HL-60/S4 treated with phorbol 12-myristate 13-acetate at 8.2 ng/mL for 4 days and 3 days (cell line): ENCODE data around the gene NETO2.
"Not testable (repeated sequence)": the region's sequence is repeated elsewhere in the genome, so short reads cannot be mapped to it uniquely, and the experiment has no call there.

Experiments used
- in situ Hi-C: fragments of 300-500 bp; cut with MboI; formaldehyde crosslinking; loops from 2 replicates; pipeline ENCODE4 v1.15.0; 2022; ENCODE audit warnings: low sequenced_read_pairs

NETO2 gene

GRCh38 chr16:47069841-47070584 is 73.7 kb downstream of the NETO2 start:
- in situ Hi-C loops: no loop called here

- in situ Hi-C loops: no loop called here
These were observed 74.4 kb downstream of the NETO2 start for GRCh38 chr16:47069313-47069712.

- in situ Hi-C loops: no loop called here
These were observed 76.5 kb downstream of the NETO2 start for GRCh38 chr16:47067203-47067602.

- in situ Hi-C loops: no loop called here
These were observed 77.7 kb downstream of the NETO2 start for GRCh38 chr16:47065766-47066688.

GRCh38 chr16:47064775-47065174 is 79.0 kb downstream of the NETO2 start:
- in situ Hi-C loops: no loop called here

- in situ Hi-C loops: no loop called here
These were observed 80.6 kb downstream of the NETO2 start for GRCh38 chr16:47063011-47063724.

GRCh38 chr16:47061204-47061603 is 82.5 kb downstream of the NETO2 start:
- in situ Hi-C loops: no loop called here

GRCh38 chr16:47060596-47060995 is 83.1 kb downstream of the NETO2 start:
- in situ Hi-C loops: no loop called here

- in situ Hi-C loops: no loop called here
These were observed 83.8 kb downstream of the NETO2 start for GRCh38 chr16:47059991-47060390.

- in situ Hi-C loops: not testable (repeated sequence)
These were observed 84.6 kb downstream of the NETO2 start for GRCh38 chr16:47059130-47059529.

GRCh38 chr16:47058295-47059086 is 85.3 kb downstream of the NETO2 start:
- in situ Hi-C loops: no loop called here

GRCh38 chr16:47057630-47057993 is 86.1 kb downstream of the NETO2 start:
- in situ Hi-C loops: no loop called here

GRCh38 chr16:47056688-47057629 is 86.8 kb downstream of the NETO2 start:
- in situ Hi-C loops: no loop called here

GRCh38 chr16:47056061-47056460 is 87.7 kb downstream of the NETO2 start:
- in situ Hi-C loops: not testable (repeated sequence)

- in situ Hi-C loops: no loop called here
These were observed 88.4 kb downstream of the NETO2 start for GRCh38 chr16:47055136-47055885.

GRCh38 chr16:47054306-47054705 is 89.4 kb downstream of the NETO2 start:
- in situ Hi-C loops: no loop called here

- in situ Hi-C loops: no loop called here
These were observed 89.8 kb downstream of the NETO2 start for GRCh38 chr16:47053895-47054294.

- in situ Hi-C loops: no loop called here
These were observed 90.8 kb downstream of the NETO2 start for GRCh38 chr16:47052666-47053640.
